22Rv1 (cell line): ENCODE measurements around the gene SHCBP1L.

Experiments
- CTCF ChIP-seq: fragments of 450-650 bp; IDR thresholded peaks from 2 replicates; pipeline ENCODE4 v1.5.1; 2017; ENCODE audit warnings: mild to moderate bottlenecking
- ZFX ChIP-seq: fragments of 450-650 bp; IDR thresholded peaks from 2 replicates; pipeline ENCODE4 v1.6.1; 2017; ENCODE audit warnings: antibody characterized with exemption, borderline replicate concordance

GRCh38 chr1:182998482-182998881 is 45.5 kb upstream of the SHCBP1L start:
- TF ChIP-seq CTCF = no peak
- no peak for TF ChIP-seq ZFX
